ENCODE results near the gene TEX19. TPM values are rescaled to one million over a fixed set of nuclear protein-coding genes. Genes with fewer than 3 reads are reported as not detected.

Gene TEX19
- total and polyA plus RNA-seq, 2 of the 4 experiments (the other 2 are of a cell fraction) = under 0.01 to 0.03 TPM

DNA sequence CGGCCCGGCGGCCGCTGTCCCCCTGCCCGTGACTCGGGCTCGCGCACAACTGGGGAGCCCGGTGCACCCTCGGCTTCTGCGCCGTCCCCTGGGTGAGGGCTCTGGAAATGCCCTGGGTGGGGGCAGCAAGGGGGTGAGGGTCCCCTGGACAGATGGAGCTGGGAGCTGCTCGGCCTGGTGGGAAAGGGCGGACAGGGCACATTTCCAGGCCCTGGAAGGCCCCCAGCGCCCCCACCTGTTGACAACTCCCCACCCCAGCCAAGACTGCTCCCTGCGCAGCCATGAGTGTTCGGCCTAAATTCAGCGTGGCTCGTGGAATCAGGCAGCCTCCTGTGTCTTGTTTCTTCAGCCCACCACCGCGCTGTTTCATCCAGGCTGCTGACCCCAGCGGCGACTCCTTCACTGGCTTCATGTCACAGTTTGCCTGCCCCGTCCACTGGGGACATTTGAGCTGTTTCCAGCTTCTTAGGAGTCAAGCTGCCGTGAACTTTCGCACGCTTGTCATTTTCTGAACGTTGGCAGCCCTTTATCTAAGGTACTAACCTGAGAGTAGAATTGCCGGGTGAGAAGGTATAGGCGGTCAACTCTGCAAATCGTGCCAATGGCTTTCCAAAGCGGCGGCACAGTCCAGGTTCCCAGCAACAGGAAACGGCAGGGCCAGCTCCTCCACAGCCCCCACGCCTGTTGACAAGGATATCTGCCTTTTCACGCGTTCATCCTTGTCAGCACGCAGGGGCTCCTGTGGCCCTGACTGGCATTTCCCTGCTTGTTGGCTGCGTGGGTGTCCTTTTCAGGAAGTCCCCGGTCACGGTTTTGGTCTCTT, 13.4 kb downstream of the TEX19 start:
- no peak for ATAC-seq (ENCODE audit: low read depth)
- H2BK20ac ChIP-seq (ENCODE audit: low read depth, low read length) = no peak overlapping the region
- no peaks in the 10 kb centered on the region for H4K20me1 ChIP-seq (ENCODE audit: insufficient read depth, low read length)
- H3K4me1 ChIP-seq (ENCODE audit: control insufficient read depth, insufficient read depth, low read length) = no peaks in the 10 kb centered on the region
- no peak overlapping the region for H3K18ac ChIP-seq (ENCODE audit: low read depth, low read length)
- DNase-seq = no peak
- peaks cover 65% of the 10 kb centered on the region for H3K27me3 ChIP-seq (ENCODE audit: control insufficient read depth, insufficient read depth, low read length)
- H2BK5ac ChIP-seq (ENCODE audit: low read depth, low read length, poor library complexity, severe bottlenecking) = no peak overlapping the region
- dilution Hi-C loops (cut with HindIII; ENCODE audit: low sequenced_read_pairs, unreplicated experiment) = no loop called here
- intact Hi-C loops (cut with micrococcal nuclease) = no loop called here
- no peaks in the 10 kb centered on the region for H3K9me3 ChIP-seq (ENCODE audit: control insufficient read depth, insufficient read depth, low read length)
- CTCF ChIA-PET = no interaction called here
- H4K8ac ChIP-seq (ENCODE audit: low read depth in 2 of 2, low read length in 2 of 2) = no peak overlapping the region
- H2BK120ac ChIP-seq (ENCODE audit: low read depth, low read length) = no peak overlapping the region
- no peak overlapping the region for H2AK9ac ChIP-seq (replicated peaks; ENCODE audit: low read depth, low read length, poor library complexity)
- no peaks in the 10 kb centered on the region for H3K79me1 ChIP-seq (ENCODE audit: low read depth in 1 of 2, low read length in 2 of 2)
- peak overlapping the region; percentile 69 for H2AFZ ChIP-seq (replicated peaks; ENCODE audit: low read length, poor library complexity)
- no peak overlapping the region for H2AK5ac ChIP-seq (ENCODE audit: low read depth, low read length)
- no TSS peak for BruUV-seq (replicated peaks)
- H3K14ac ChIP-seq (replicated peaks; ENCODE audit: low read depth, low read length) = no peak overlapping the region
- H4K5ac ChIP-seq (ENCODE audit: low read depth, low read length) = no peak overlapping the region
- H2BK15ac ChIP-seq (ENCODE audit: low read depth, low read length) = no peak overlapping the region
- H4K91ac ChIP-seq (ENCODE audit: insufficient read depth, low read depth, low read length) = no peak overlapping the region
- POLR2A ChIA-PET (ENCODE audit: unreplicated experiment) = no interaction called here
- H3K23ac ChIP-seq (ENCODE audit: low read depth, low read length) = no peak overlapping the region
- H3K4ac ChIP-seq (ENCODE audit: low read depth, low read length) = no peak overlapping the region
- no peaks in the 10 kb centered on the region for H3K36me3 ChIP-seq (ENCODE audit: control insufficient read depth, insufficient read depth, low read length)
- no peaks in the 10 kb centered on the region for H3K9me1 ChIP-seq (ENCODE audit: insufficient read depth, low read length)
- H3K56ac ChIP-seq (ENCODE audit: extremely low read depth, insufficient read depth, low read length) = no peak overlapping the region
- TF ChIP-seq MAZ (IDR thresholded peaks at IDR 0.05; ENCODE audit: borderline replicate concordance, low read depth, low read length) = no peak
- TF ChIP-seq SMC3 (IDR thresholded peaks at IDR 0.05; ENCODE audit: low read depth, low read length) = no peak
- TF ChIP-seq RFX5 (IDR thresholded peaks at IDR 0.05; ENCODE audit: low read depth, low read length) = no peak
- TF ChIP-seq NFE2L2 (IDR thresholded peaks at IDR 0.05; ENCODE audit: low read depth, low read length) = no peak
- TF ChIP-seq FOS (IDR thresholded peaks at IDR 0.05; ENCODE audit: low read depth, low read length) = no peak
- TF ChIP-seq CEBPB (IDR thresholded peaks at IDR 0.05; ENCODE audit: low read depth, low read length) = no peak
- no peak for TF ChIP-seq MAFK (IDR thresholded peaks at IDR 0.05; ENCODE audit: low read depth, low read length)
- TF ChIP-seq RCOR1 (IDR thresholded peaks at IDR 0.05; ENCODE audit: insufficient replicate concordance, low read length) = no peak
- TF ChIP-seq CTCF (conservative IDR thresholded peaks at IDR 0.05; ENCODE audit: low read depth, low read length) = no peak
- TF ChIP-seq POLR2A (IDR thresholded peaks at IDR 0.05; ENCODE audit: low read depth, low read length) = no peak
- TF ChIP-seq, protein P1, sequence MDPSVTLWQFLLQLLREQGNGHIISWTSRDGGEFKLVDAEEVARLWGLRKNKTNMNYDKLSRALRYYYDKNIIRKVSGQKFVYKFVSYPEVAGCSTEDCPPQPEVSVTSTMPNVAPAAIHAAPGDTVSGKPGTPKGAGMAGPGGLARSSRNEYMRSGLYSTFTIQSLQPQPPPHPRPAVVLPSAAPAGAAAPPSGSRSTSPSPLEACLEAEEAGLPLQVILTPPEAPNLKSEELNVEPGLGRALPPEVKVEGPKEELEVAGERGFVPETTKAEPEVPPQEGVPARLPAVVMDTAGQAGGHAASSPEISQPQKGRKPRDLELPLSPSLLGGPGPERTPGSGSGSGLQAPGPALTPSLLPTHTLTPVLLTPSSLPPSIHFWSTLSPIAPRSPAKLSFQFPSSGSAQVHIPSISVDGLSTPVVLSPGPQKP (IDR thresholded peaks at IDR 0.05; ENCODE audit: borderline replicate concordance, low read depth, low read length) = no peak
- 32% methylated on average over 15 of the region's 41 CpGs; no CpG with 5 or more reads in 1 of the 2 experiments for WGBS, 2 experiments (ENCODE audit: extremely low coverage in 2 of 2, insufficient read length in 1 of 2)
- no peak overlapping the region for H3K4me3 ChIP-seq (ENCODE audit: insufficient read depth, low read depth, low read length)
- H3K4me2 ChIP-seq (ENCODE audit: low read depth, low read length) = no peak overlapping the region
- in situ Hi-C loops (cut with MboI; ENCODE audit: low sequenced_read_pairs) = no loop called here
- no peak overlapping the region for H3K27ac ChIP-seq (ENCODE audit: insufficient read depth, low read length)
- H3K9ac ChIP-seq (ENCODE audit: low read depth, low read length) = no peak overlapping the region

Measured in IMR-90 (cell line).